HFF-Myc (cell line): ENCODE measurements around the gene C10orf95.

Experiments
- DNase-seq: peaks from one replicate; pipeline ENCODE4 v3.0.0-alpha.2; 2011; ENCODE audit warnings: low read depth; ENCODE audit errors: extremely low read depth
- H3K4me3 ChIP-seq: replicated peaks from 2 replicates; pipeline ENCODE4 v1.5.1; 2011; ENCODE audit warnings: low read depth, mild to moderate bottlenecking, control low read depth, low read length
- TF ChIP-seq, protein P1 (sequence below): IDR thresholded peaks from 2 replicates; pipeline ENCODE4 v1.5.1; 2012; ENCODE audit warnings: mild to moderate bottlenecking, low read depth, low read length, control low read depth; ENCODE audit errors: missing control alignments

The C10orf95 gene

DNA sequence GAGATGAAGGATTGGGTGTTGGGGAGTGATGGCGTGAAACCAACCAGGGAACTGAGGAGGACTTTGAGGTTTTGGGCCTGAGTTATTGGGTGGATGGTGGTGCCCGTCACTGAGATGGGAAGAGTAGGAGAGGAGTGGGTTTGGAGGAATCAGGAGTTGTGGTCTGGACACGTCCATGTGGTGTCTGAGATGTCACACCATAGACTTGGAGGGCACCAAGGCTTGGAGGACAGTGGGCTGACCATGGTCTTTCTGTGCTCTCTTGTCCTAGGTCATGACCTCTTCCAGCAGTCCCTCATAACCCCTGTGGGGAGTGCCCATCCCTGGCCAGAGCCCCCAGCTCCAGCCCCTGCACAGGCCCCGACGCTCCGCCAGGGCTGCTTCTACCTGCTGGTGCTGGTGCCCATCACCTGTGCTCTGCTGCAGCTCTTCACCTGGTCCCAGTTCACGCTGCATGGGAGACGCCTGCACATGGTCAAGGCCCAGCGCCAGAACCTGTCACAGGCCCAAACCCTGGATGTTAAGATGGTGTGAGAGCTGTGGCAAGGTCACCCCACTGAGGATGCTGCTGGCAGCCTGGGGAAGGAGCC, 24.2 kb upstream of the C10orf95 start:
- no peak overlapping the region for H3K4me3 ChIP-seq
- DNase-seq, result no peak

GRCh38 chr10:102473445-102474331, 22.3 kb upstream of the C10orf95 start:
- H3K4me3 ChIP-seq, result no peak overlapping the region
- TF ChIP-seq, protein P1, sequence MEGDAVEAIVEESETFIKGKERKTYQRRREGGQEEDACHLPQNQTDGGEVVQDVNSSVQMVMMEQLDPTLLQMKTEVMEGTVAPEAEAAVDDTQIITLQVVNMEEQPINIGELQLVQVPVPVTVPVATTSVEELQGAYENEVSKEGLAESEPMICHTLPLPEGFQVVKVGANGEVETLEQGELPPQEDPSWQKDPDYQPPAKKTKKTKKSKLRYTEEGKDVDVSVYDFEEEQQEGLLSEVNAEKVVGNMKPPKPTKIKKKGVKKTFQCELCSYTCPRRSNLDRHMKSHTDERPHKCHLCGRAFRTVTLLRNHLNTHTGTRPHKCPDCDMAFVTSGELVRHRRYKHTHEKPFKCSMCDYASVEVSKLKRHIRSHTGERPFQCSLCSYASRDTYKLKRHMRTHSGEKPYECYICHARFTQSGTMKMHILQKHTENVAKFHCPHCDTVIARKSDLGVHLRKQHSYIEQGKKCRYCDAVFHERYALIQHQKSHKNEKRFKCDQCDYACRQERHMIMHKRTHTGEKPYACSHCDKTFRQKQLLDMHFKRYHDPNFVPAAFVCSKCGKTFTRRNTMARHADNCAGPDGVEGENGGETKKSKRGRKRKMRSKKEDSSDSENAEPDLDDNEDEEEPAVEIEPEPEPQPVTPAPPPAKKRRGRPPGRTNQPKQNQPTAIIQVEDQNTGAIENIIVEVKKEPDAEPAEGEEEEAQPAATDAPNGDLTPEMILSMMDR, result no peak
- no peak for DNase-seq

More for the DNA sequence above, 24.2 kb upstream of the C10orf95 start:
- TF ChIP-seq, protein P1, result no peak

DNA sequence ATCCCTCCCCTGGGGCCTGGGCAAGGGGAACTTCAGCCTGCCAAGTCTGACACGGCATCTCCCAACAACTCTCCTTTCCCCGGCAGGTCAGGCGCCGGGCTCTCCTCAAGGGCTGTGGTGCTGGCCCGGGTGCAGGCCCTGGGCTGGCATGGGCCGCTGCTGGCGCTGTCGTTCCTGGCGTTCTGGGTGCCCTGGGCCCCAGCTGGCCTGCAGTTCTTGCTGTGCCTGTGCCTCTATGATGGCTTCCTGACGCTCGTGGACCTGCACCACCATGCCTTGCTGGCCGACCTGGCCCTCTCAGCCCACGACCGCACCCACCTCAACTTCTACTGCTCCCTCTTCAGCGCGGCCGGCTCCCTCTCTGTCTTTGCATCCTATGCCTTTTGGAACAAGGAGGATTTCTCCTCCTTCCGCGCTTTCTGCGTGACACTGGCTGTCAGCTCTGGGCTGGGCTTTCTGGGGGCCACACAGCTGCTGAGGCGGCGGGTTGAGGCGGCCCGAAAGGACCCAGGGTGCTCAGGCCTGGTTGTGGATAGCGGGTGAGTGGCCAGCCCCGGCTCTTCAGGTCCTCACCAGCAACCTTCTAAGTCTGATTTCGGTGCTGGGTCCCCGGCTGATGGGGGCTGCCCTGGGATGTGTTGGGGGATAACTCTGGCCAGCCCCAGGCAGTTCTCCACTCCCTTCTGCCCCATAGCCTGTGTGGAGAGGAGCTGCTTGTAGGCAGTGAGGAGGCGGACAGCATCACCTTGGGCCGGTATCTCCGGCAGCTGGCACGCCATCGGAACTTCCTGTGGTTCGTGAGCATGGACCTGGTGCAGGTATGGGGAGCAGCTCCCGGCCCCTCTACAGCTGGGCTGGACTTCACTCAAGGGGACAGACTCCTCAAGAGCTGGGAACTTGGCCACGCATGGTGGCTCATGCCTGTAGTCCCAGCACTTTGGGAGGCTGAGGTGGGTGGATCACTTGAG, 19.5 kb upstream of the C10orf95 start:
- H3K4me3 ChIP-seq, result no peak overlapping the region
- DNase-seq, result no peak
- TF ChIP-seq, protein P1, result no peak

GRCh38 chr10:102468683-102469082, 17.3 kb upstream of the C10orf95 start:
- TF ChIP-seq, protein P1, result no peak
- no peak overlapping the region for H3K4me3 ChIP-seq

GRCh38 chr10:102467971-102468438, 16.7 kb upstream of the C10orf95 start:
- no peak for DNase-seq
- TF ChIP-seq, protein P1, result no peak
- no peak overlapping the region for H3K4me3 ChIP-seq

More at GRCh38 chr10:102468683-102469082, 17.3 kb upstream of the C10orf95 start:
- DNase-seq, result no peak

- no peak overlapping the region for H3K4me3 ChIP-seq
- TF ChIP-seq, protein P1, result no peak
Measured at GRCh38 chr10:102467318-102467717, 16.0 kb upstream of the C10orf95 start.

More at GRCh38 chr10:102467318-102467717, 16.0 kb upstream of the C10orf95 start:
- DNase-seq, result no peak
